SU-DHL-6 (cell line): Measurements from ENCODE around the gene OR2AT4.

ENCODE experiments used
- H2AFZ ChIP-seq: fragments of 200-600 bp; sonication (generic); 2 replicates; pipeline ENCODE4 v1.6.1; 2014; ENCODE audit warnings: low read depth, mild to moderate bottlenecking, moderate library complexity, mixed read lengths, antibody characterized with exemption, low read length; ENCODE audit not compliant: severe bottlenecking
- H3F3A ChIP-seq: fragments of 200-600 bp; shearing (Covaris generic); 2 replicates; pipeline ENCODE4 v1.6.0; 2016; ENCODE audit warnings: antibody characterized with exemption, mild to moderate bottlenecking; ENCODE audit not compliant: insufficient read depth
- H3K27ac ChIP-seq: fragments of 200-600 bp; sonication (generic); 2 replicates; pipeline ENCODE4 v1.5.1; 2016; ENCODE audit warnings: low read depth, mild to moderate bottlenecking, low read length, moderate library complexity, mixed read lengths
- H3K27me3 ChIP-seq: fragments of 200-600 bp; sonication (generic), shearing (Covaris generic); 2 replicates; pipeline ENCODE4 v1.6.0; 2014; ENCODE audit warnings: mild to moderate bottlenecking, low read length
- H3K36me3 ChIP-seq: fragments of 200-600 bp; sonication (generic); 2 replicates; pipeline ENCODE4 v1.6.1; 2014; ENCODE audit warnings: mild to moderate bottlenecking, low read length, mixed read lengths
- H3K4me2 ChIP-seq: fragments of 300-600, 200-600 bp; shearing (Covaris generic), sonication (generic); 2 replicates; pipeline ENCODE4 v1.6.0; 2014; ENCODE audit warnings: low read length, low read depth, mild to moderate bottlenecking; ENCODE audit not compliant: poor library complexity, severe bottlenecking
- H3K4me3 ChIP-seq: fragments of 200-600 bp; sonication (generic); 2 replicates; pipeline ENCODE4 v1.5.1; 2014; ENCODE audit warnings: antibody characterized with exemption, low read length, mild to moderate bottlenecking, mixed read lengths; ENCODE audit not compliant: insufficient read depth, poor library complexity, severe bottlenecking
- H3K79me2 ChIP-seq: fragments of 200-600 bp; sonication (generic); 2 replicates; pipeline ENCODE4 v1.6.1; 2014; ENCODE audit warnings: mild to moderate bottlenecking, low read length, moderate library complexity; ENCODE audit not compliant: insufficient read depth
- H3K9ac ChIP-seq: fragments of 200-600 bp; sonication (generic); 2 replicates; pipeline ENCODE4 v1.7.0; 2014; ENCODE audit warnings: mild to moderate bottlenecking, low read length
- H3K9me2 ChIP-seq: fragments of 200-600 bp; sonication (generic); replicated peaks from 2 replicates; pipeline ENCODE4 v1.6.1; 2014; ENCODE audit warnings: low read length; ENCODE audit not compliant: insufficient read depth
- H3K9me3 ChIP-seq: fragments of 200-600 bp; sonication (generic); 2 replicates; pipeline ENCODE4 v1.6.1; 2014; ENCODE audit warnings: low read length, mixed read lengths; ENCODE audit not compliant: insufficient read depth
- H4K20me1 ChIP-seq: fragments of 200-600 bp; sonication (generic); 2 replicates; pipeline ENCODE4 v1.6.1; 2014; ENCODE audit warnings: low read depth, mild to moderate bottlenecking, antibody characterized with exemption, low read length, moderate library complexity, mixed read lengths
- CTCF ChIP-seq: fragments of 200-600 bp; sonication (generic); IDR thresholded peaks from one replicate; pipeline ENCODE4 v1.5.1; 2017; ENCODE audit warnings: antibody characterized with exemption, mild to moderate bottlenecking, low read length, moderate library complexity; ENCODE audit not compliant: insufficient read depth, poor library complexity, severe bottlenecking
- EZH2phosphoT487 ChIP-seq: fragments of 200-600 bp; sonication (generic), shearing (Covaris generic); conservative IDR thresholded peaks from 2 replicates; pipeline ENCODE4 v1.6.1; 2018; ENCODE audit warnings: mild to moderate bottlenecking, antibody characterized with exemption, low read length, moderate library complexity, mixed read lengths

OR2AT4 gene

GRCh38 chr11:75090671-75091177, 6.0 kb downstream of the OR2AT4 start:
- H3K27me3 ChIP-seq, result no peaks in the 10 kb centered on the region
- no peak overlapping the region for H3K4me2 ChIP-seq
- H4K20me1 ChIP-seq, result no peaks in the 10 kb centered on the region
- H3F3A ChIP-seq, result no peaks in the 10 kb centered on the region
- H2AFZ ChIP-seq, result no peak overlapping the region
- no peaks in the 10 kb centered on the region for H3K36me3 ChIP-seq
- H3K4me3 ChIP-seq, result no peak overlapping the region
- H3K9me2 ChIP-seq, result no peaks in the 10 kb centered on the region
- no peaks in the 10 kb centered on the region for H3K9me3 ChIP-seq
- TF ChIP-seq EZH2phosphoT487 (no peak), CTCF (no peak)
- no peaks in the 10 kb centered on the region for H3K79me2 ChIP-seq
- no peak overlapping the region for H3K27ac ChIP-seq
- no peak overlapping the region for H3K9ac ChIP-seq

GRCh38 chr11:75087319-75088305, 9.1 kb downstream of the OR2AT4 start:
- Histone ChIP-seq H3K4me2 (no peak overlapping the region), H2AFZ (no peak overlapping the region), H3K36me3 (no peaks in the 10 kb centered on the region), H3K4me3 (no peak overlapping the region), H3K9me2 (no peaks in the 10 kb centered on the region), H3K9me3 (no peaks in the 10 kb centered on the region), H3K27ac (no peak overlapping the region), H3F3A (no peaks in the 10 kb centered on the region), H3K9ac (no peak overlapping the region), H3K79me2 (no peaks in the 10 kb centered on the region), H3K27me3 (no peaks in the 10 kb centered on the region), H4K20me1 (no peaks in the 10 kb centered on the region)
- TF ChIP-seq CTCF (no peak), EZH2phosphoT487 (no peak)

GRCh38 chr11:75084883-75085282, 11.8 kb downstream of the OR2AT4 start:
- no peaks in the 10 kb centered on the region for H3F3A ChIP-seq
- H3K27ac ChIP-seq, result no peak overlapping the region
- no peak overlapping the region for H3K4me2 ChIP-seq
- no peak for TF ChIP-seq CTCF
- no peak for TF ChIP-seq EZH2phosphoT487
- H3K9ac ChIP-seq, result no peak overlapping the region
- H2AFZ ChIP-seq, result no peak overlapping the region
- no peaks in the 10 kb centered on the region for H3K27me3 ChIP-seq
- no peaks in the 10 kb centered on the region for H3K9me3 ChIP-seq
- H3K36me3 ChIP-seq, result no peaks in the 10 kb centered on the region
- no peaks in the 10 kb centered on the region for H3K79me2 ChIP-seq
- no peak overlapping the region for H3K4me3 ChIP-seq
- no peaks in the 10 kb centered on the region for H3K9me2 ChIP-seq
- no peaks in the 10 kb centered on the region for H4K20me1 ChIP-seq
